Heart left ventricle (tissue), 13 donors: ENCODE results near the gene ACOD1.

Source experiments
- CTCF ChIP-seq, 12 donors: fragments of 200-600 bp; sonication (generic) in 4 of 12; IDR thresholded peaks; one replicate each; pipeline versions ENCODE4 v1.5.0 to v1.8.0; 2018 to 2022; ENCODE audit warnings: antibody characterized with exemption in 12 of 12, mild to moderate bottlenecking in 5 of 12
- POLR2A ChIP-seq, 2 donors: fragments of 450-650 bp; IDR thresholded peaks; one replicate each; pipeline ENCODE4 v1.6.1; 2017; ENCODE audit warnings: antibody characterized with exemption in 2 of 2, mild to moderate bottlenecking in 2 of 2, moderate library complexity in 2 of 2
- donor health status: ischemic (EF 13 %, LVEDD 7.1; RV severe dilation, severe dysfunction).
- donor health status: DM: no; HTN: yes; CAD: no.
- donor health status: DM: no; HTN: no; CAD: no.
- donor health status: ischemic (EF 25% LVEDD 6.9; RV normal size, moderate dysfunction).
- donor health status: ischemic (EF 25% LVEDD 5.7; RV mildly dilated, moderate dysfunction).
- donor health status: ischemic (EF 35%, LVEDD 5.7; RV mildly dilated, moderate dysfunction).
- donor health status: nonischemic (EF 11% LVEDD 7.7; RV severe dilation, severe dysfunction).
- donor health status: DM: yes; HTN: yes; CAD: no.
- donor health status: PGD.
- donor health status: ischemic (EF 29% LVEDD 5.4; RV normal size, mild dysfunction).
- donor health status: nonischemic (EF 23%, LVEDD 6.1; RV moderate dilation, normal function).

GRCh38 chr13:76991796-76992547, 43.7 kb downstream of the ACOD1 start, which contains the start of gene CLN5:
- TF ChIP-seq CTCF (IDR thresholded peaks at IDR 0.05) (no peak), POLR2A (IDR thresholded peaks at IDR 0.05) (peak in 1 of 2 donors; percentile 93)
